Left cardiac atrium (tissue), 4 donors: ENCODE data around the gene GATAD2A. TPM values are rescaled to one million over a fixed set of nuclear protein-coding genes. Genes with fewer than 3 reads are reported as not detected.
A peak's percentile ranks its signal among the peaks of the same experiment; 100 is the strongest.

Experiments used
- ATAC-seq, 2 donors: fragments of 200-7000 bp; cut with Tn5 transposase; one replicate each; pipeline ENCODE4 v1.9.1; 2020; ENCODE audit warnings: mild to moderate bottlenecking in 2 of 2, moderate library complexity in 2 of 2
- DNase-seq: peaks from one replicate; pipeline ENCODE4 v3.0.0-alpha.2; 2020
- intact Hi-C, 2 donors: fragments of 100-400 bp; cut with DNase I; formaldehyde crosslinking; loops; one replicate each; pipeline versions ENCODE4 v1.14.1 to v1.15.1; 2022 to 2023
- total RNA-seq, 2 donors: library from RNA; stranded (reverse); fragmentation: NEBNext Ultra II Directional; extraction: Animal tissue kit (Norgen Biotek cat#: 25700); gene quantifications; one replicate each; pipeline ENCODE4 v1.2.1, GENCODE V29; 2021
- donor health status: DM: no; HTN: yes; CAD: no.
- donor health status: DM: no; HTN: yes; CAD: no; lungs with severe emphysema.
- donor health status: DM: yes; HTN: yes; CAD: no.
- donor health status: Dilated cardiomyopathy.

The GATAD2A gene
- total RNA-seq, 2 donors from 2014 or later: 34.2 to 62.3 TPM

- ATAC-seq (no peak), DNase-seq (no peak)
- intact Hi-C loops: loop anchor here in 1 of 2 donors (5.0 kb wide), 1 partner anchor 61 kb away; no protein-coding TSS in a partner anchor
These were observed 72.4 kb downstream of the GATAD2A start for GRCh38 chr19:19477705-19478383.

- no peak for ATAC-seq
- DNase-seq: no peak
- intact Hi-C loops: no loop called here
These were observed 75.2 kb downstream of the GATAD2A start for GRCh38 chr19:19480688-19481087.

- DNase-seq (no peak), ATAC-seq (peak in 1 of 2 donors; percentile 25)
- intact Hi-C loops: no loop called here
These were observed 77.5 kb downstream of the GATAD2A start for GRCh38 chr19:19482809-19483596.

DNA sequence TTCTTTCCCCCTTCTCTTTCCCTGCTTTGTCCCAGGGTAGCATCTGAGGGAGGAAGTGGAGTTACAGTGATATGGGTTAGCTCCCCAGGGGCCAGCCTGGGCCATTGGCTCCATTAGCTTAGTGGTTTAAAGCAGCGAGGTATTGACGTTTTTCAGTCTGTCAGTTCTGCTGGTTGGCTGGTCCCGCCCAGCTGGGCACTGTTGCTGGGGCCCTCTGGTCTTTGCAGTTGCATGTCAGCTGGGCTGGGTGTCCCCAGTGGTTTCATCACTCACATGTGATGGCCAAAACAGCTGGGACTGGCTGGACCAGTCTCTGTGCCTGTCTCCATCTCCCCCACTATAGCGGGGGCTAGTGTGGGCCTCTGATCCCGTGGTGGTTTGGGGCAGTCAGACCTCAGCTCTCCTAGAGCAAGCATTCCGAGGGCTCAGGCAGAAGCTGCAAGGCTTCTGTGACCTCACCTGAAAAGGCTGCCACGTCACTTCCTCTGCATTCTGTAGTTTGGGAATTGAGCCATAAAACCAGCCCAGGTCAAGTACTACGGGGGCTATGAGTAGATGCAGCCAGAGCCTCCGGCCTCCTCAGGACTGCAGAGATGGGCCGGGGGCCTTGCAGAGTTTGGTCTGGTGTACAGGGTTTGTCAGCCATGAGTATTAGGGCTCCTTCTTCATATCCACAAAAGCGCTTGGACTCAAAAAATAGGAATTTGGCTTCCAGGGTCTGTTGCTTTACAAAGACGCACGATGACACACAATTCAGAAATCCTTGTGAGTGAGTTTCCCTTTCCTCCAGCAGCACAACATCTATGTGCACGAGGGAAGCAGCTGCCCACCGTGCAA lies 79.9 kb downstream of the GATAD2A start:
- DNase-seq (no peak), ATAC-seq (peak in 1 of 2 donors; percentile 13)

DNA sequence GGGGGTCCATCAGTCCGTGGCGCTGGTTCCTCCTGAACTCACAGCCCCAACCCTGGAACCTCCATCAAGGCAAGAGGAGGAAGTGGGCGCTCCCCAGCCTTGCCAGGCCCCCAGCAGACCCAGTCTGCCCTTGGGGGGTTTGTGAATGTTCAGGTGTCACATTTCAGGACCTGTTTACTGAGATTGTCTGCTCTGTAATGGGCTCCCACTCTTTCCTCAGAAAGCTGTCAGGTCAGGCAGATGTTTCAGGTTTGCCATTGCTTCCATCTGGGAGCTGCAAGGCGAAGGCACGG lies 80.5 kb downstream of the GATAD2A start:
- no peak for ATAC-seq
- intact Hi-C loops: no loop called here

More for the DNA sequence above, 79.9 kb downstream of the GATAD2A start:
- intact Hi-C loops: no loop called here

DNA sequence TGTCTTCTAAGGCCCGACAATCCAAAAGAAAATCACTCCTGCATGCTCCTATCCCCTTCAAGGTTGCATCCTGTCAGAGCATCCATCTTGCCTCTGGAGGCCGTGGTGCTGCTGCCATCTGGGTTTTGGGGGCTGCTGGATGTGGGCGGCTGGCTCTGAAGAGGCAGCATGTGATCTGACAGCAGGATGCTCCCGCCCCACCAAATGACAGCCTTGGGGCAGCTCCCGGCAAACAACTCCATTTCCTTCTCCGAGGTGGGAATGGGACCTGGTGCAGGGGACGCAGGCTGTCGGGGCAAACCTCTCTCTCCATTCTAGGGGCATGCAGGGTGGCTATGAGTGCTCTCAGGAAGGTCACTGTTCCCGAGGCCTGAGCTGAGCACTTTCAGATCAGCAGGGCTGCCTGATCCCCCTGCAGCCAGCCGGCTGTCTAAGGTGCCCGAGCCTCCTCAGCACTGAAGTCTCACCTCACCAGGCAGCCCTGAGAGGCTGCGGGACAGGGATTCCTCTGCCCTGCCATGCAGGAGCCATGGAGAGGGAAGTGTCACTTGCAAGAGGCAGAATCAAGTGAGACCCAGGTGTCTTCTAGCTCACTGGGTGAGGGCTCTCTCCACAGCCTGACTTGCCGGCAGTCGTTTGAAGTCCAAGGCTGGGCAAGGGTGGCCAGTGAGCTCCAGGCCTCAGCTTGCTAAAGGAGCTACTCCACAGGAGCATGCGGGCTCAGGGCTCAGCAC lies 81.0 kb downstream of the GATAD2A start:
- no peak for DNase-seq
- ATAC-seq: no peak
- intact Hi-C loops: no loop called here

More for the DNA sequence above, 80.5 kb downstream of the GATAD2A start:
- DNase-seq: no peak

GRCh38 chr19:19487077-19487949 lies 81.8 kb downstream of the GATAD2A start:
- DNase-seq (no peak), ATAC-seq (no peak)
- intact Hi-C loops: no loop called here

DNA sequence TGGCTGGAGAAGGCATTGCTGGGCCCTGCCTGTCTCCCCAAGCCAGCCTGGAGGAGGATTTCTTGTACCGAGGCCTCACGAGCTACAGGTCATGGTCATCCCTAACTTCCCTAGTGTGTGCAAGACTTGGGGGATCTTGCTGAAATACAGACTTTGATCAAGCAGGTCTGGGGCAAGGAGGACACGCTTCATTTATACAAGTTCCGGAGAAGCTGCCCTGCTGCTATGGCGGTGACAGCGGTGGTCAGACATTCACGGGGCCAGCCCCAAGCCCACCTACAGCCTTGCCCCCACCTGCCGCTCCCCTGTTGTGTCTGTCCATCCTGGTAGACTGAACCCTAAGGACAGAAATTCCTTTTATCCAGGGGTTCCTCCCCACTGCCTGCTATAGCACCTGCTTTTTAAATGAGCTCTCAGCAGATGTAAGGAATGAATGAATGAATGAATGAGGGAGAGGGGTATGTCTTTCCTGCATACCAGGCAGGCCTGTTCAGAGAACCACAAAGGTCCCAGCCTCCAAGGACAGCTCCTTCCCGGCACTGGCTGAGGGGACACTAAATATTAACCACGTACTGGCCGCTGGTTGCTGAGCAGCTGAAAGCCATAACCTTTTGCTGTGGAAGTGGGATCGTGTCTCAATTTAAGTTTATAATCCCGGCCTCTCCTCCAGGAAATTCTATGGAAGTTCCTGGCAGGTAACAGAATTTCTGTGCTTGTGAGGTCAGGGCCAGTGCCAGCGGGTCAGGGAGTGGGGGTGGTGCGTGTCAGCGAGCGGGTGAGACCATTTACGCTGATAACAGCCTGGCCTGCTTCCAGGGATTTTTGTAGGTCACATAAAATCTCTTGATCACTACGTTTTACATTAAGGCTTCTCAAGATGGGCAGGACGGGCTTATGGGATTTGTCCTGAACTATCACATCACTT lies 82.7 kb downstream of the GATAD2A start:
- intact Hi-C loops: no loop called here
- ATAC-seq (no peak), DNase-seq (no peak)

DNA sequence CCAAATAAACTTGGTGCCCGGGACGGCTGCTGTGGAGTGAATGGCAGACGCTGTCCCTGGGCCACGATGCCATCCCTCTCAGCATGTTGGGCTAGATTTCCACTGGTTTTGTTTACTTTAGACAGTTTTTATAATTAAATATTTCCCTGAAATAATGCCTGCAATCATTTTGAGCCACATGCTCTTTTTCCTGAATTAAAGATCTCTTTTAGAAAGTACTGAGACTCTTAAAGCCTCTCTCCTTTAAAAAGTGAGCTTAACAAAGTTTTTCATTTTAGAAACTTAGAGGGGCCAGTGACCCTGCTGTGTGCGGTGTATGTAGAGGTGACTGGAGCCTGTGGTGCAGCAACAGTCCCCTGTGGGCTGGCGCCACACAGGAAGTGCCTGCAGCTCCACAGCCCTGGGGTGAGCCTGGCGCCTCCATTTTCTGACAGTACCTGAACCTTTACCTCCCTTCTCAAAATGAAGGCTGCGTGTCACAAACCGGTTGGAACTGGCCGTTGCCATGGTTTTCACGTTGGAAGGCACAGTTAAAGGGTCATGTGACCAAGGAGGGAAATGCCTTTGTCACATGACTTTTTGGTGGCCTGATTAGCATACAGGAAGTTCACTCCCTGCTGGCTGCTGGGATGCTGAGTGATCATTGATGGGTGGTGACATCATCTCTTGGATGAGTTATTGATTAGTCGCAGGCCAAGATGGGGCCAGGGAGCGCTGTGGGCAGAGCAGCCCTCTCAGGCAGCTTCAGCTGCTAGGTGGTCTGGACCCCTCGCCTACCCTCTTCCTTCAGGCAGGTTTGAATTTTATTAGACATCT lies 83.6 kb downstream of the GATAD2A start:
- intact Hi-C loops: no loop called here
- ATAC-seq (peak; percentile 45 to 78), DNase-seq (peak; percentile 85)

GRCh38 chr19:19489804-19490204 lies 84.3 kb downstream of the GATAD2A start:
- DNase-seq (no peak), ATAC-seq (peak in 1 of 2 donors; percentile 11)

GRCh38 chr19:19490214-19490968 lies 84.9 kb downstream of the GATAD2A start:
- ATAC-seq (peak; percentile 53 to 54), DNase-seq (peak; percentile 75)
- intact Hi-C loops: loop anchor here (2.0 to 5.0 kb wide), 3 partner anchors 123 to 343 kb away; no protein-coding TSS in a partner anchor

More at GRCh38 chr19:19489804-19490204, 84.3 kb downstream of the GATAD2A start:
- intact Hi-C loops: loop anchor here (2.0 to 5.0 kb wide), 3 partner anchors 123 to 343 kb away; no protein-coding TSS in a partner anchor

DNA sequence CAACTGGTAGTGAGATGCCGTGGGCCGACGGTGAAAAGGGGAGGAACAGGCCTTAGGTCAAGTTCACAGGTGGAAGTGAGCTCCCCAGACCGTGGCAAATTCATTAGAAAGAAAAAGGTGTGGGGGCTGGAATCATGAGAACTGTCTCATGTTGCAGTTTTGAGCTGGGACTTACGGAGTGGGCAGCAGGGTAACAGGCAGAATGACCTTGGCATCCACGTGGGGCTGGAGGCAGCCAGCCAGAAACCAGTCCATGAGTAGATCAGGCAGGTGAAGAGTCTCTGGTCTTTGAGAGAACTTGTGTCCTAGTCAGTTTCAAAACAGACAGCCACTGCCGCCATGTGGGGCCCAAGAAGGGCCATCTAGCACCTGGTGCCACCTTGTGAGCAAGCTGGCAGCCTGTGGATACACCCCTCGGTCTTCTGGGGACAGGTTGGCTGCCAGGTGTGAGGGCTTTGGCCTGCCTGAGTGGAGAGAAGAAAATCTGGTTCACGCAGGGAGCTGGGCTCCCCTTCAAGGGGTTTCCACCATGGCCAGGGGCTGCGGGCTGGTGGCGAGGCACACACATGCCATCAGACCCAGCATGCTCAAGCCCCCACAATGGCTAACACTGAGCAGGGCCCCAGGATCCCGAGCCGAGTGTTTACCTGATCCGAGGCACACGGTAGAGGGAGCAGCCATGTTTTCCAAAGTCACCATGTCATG lies 86.0 kb downstream of the GATAD2A start:
- intact Hi-C loops: loop anchor here (2.0 to 5.0 kb wide), 3 partner anchors 124 to 344 kb away; no protein-coding TSS in a partner anchor
- DNase-seq: no peak
- no peak for ATAC-seq

DNA sequence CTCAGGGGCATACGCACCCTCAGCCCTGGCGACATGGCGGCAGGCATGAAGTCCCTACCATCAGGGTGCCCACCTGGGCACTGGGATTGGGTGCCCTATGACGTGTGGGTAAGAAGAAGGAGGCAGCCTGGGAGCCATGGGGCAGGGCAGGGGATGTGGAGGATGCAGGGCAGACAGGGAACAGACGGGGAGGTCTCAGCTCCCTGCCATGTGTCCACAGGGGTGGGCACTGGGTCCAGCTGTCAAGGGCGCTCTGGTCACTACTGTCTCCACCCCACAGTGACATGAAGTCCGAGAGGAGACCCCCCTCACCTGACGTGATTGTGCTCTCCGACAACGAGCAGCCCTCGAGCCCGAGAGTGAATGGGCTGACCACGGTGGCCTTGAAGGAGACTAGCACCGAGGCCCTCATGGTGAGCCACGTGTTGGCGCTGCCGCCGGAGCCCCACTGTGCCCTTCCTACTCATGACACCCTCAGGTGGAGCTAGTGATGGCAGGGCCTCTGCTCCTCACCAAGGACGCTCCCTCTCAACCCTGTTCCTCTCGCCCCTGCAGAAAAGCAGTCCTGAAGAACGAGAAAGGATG lies 86.6 kb downstream of the GATAD2A start:
- ATAC-seq: no peak
- intact Hi-C loops: loop anchor here (5.0 kb wide), 2 partner anchors 125 to 345 kb away; no protein-coding TSS in a partner anchor

DNA sequence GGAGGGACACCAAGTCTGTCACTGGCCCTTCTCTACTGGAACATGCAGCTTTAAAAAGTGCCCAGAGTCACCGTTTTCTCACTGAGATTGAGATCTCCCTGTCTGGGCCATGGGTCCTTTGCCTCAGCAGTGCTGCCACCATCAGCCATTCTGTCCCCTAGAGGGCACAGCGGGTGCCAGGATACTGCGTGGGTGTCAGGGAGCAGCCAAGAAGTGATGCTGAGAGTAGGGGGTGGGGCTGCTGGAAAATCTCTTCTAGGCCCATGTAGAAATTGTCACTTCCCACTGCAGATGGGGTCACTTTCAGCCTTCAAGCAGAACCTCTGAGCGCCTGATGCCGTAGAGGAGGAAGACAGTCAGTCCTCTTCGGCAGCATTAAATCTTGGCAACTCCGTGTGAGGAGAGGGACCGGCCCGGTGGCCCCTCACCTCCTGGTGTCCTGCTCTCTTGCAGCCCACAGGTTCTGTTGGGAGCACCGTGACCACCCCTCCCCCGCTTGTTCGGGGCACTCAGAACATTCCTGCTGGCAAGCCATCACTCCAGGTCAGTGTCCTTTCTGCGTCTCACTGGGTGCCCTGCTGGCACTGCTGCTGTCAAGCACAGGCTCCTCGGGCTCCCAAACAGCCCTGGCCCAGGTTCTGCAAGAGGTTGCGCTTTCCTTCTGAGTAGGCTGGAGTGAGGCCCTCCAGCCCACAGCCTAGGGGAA lies 88.5 kb downstream of the GATAD2A start:
- no peak for DNase-seq
- ATAC-seq: no peak
- intact Hi-C loops: loop anchor here (5.0 kb wide), 2 partner anchors 127 to 347 kb away; no protein-coding TSS in a partner anchor

More for the DNA sequence above, 86.6 kb downstream of the GATAD2A start:
- DNase-seq: no peak
